ENCODE measurements around the gene MRPL18.

MRPL18 gene

GRCh38 chr6:159759645-159760044 is 30.6 kb upstream of the MRPL18 start:
- no peak for DNase-seq
- no peaks in the 10 kb centered on the region for H3K27me3 ChIP-seq
- no peak overlapping the region for H3K4me3 ChIP-seq (ENCODE audit: low read depth, low read length)
- no peaks in the 10 kb centered on the region for H3K9me3 ChIP-seq
- TF ChIP-seq CTCF (IDR thresholded peaks at IDR 0.05; ENCODE audit: low read depth, low read length), result no peak
- H3K4me1 ChIP-seq, result no peaks in the 10 kb centered on the region
- H3K36me3 ChIP-seq, result peaks cover 38% of the 10 kb centered on the region

GRCh38 chr6:159760602-159761057 is 29.6 kb upstream of the MRPL18 start:
- Histone ChIP-seq H3K36me3 (peaks cover 37% of the 10 kb centered on the region), H3K4me3 (ENCODE audit: low read depth, low read length) (peak overlapping the region; percentile 90), H3K4me1 (no peaks in the 10 kb centered on the region), H3K27me3 (no peaks in the 10 kb centered on the region), H3K9me3 (no peaks in the 10 kb centered on the region)
- DNase-seq, result no peak
- no peak for TF ChIP-seq CTCF (IDR thresholded peaks at IDR 0.05; ENCODE audit: low read depth, low read length)

- H3K4me1 ChIP-seq, result no peaks in the 10 kb centered on the region
- peaks cover 35% of the 10 kb centered on the region for H3K36me3 ChIP-seq
- H3K4me3 ChIP-seq (ENCODE audit: low read depth, low read length), result peak overlapping the region; percentile 90
- peak; percentile 30 for DNase-seq
- no peak for TF ChIP-seq CTCF (IDR thresholded peaks at IDR 0.05; ENCODE audit: low read depth, low read length)
- H3K27me3 ChIP-seq, result no peaks in the 10 kb centered on the region
- no peaks in the 10 kb centered on the region for H3K9me3 ChIP-seq
Observed at GRCh38 chr6:159761129-159761872, 29.0 kb upstream of the MRPL18 start.

- no peak for TF ChIP-seq CTCF (IDR thresholded peaks at IDR 0.05; ENCODE audit: low read depth, low read length)
- Histone ChIP-seq H3K4me1 (no peaks in the 10 kb centered on the region), H3K27me3 (no peaks in the 10 kb centered on the region), H3K9me3 (no peaks in the 10 kb centered on the region), H3K36me3 (peaks cover 42% of the 10 kb centered on the region), H3K4me3 (ENCODE audit: low read depth, low read length) (peak within 1 kb of the TSS; percentile 90)
- DNase-seq, result peak; percentile 97
Observed at GRCh38 chr6:159761873-159762680, 28.2 kb upstream of the MRPL18 start, which contains the start of gene ACAT2. Gene ACAT2 (plus strand): TSS chr6:159762045. CDS start chr6:159762088, 43 bp downstream.

GRCh38 chr6:159762681-159763293 is 27.5 kb upstream of the MRPL18 start:
- no peak for DNase-seq
- H3K4me3 ChIP-seq (ENCODE audit: low read depth, low read length), result peak overlapping the region; percentile 90
- H3K4me1 ChIP-seq, result no peaks in the 10 kb centered on the region
- TF ChIP-seq CTCF (IDR thresholded peaks at IDR 0.05; ENCODE audit: low read depth, low read length), result no peak
- H3K27me3 ChIP-seq, result no peaks in the 10 kb centered on the region
- no peaks in the 10 kb centered on the region for H3K9me3 ChIP-seq
- peaks cover 45% of the 10 kb centered on the region for H3K36me3 ChIP-seq

All from BE2C (cell line).